Ramos (cell line): ENCODE data around the gene BGN.

Source experiments
- in situ Hi-C: fragments of 300-500 bp; cut with MboI; formaldehyde crosslinking; loops from one replicate; pipeline ENCODE4 v1.14.3; 2022; ENCODE audit warnings: low sequenced_read_pairs; ENCODE audit not compliant: unreplicated experiment

Gene BGN

GRCh38 chrX:153520287-153520917, 25.6 kb downstream of the BGN start:
- in situ Hi-C loops: loop anchor here (25.0 kb wide), 1 partner anchor 558 kb away; no protein-coding TSS in a partner anchor

GRCh38 chrX:153521034-153521433, 26.3 kb downstream of the BGN start:
- in situ Hi-C loops: loop anchor here (25.0 kb wide), 1 partner anchor 559 kb away; no protein-coding TSS in a partner anchor

GRCh38 chrX:153522259-153522658, 27.5 kb downstream of the BGN start:
- in situ Hi-C loops: loop anchor here (25.0 kb wide), 1 partner anchor 560 kb away; no protein-coding TSS in a partner anchor

GRCh38 chrX:153523269-153523668, 28.5 kb downstream of the BGN start:
- in situ Hi-C loops: loop anchor here (25.0 kb wide), 1 partner anchor 561 kb away; no protein-coding TSS in a partner anchor

- in situ Hi-C loops: loop anchor here (25.0 kb wide), 1 partner anchor 562 kb away; no protein-coding TSS in a partner anchor
Observed at GRCh38 chrX:153524234-153524633, 29.5 kb downstream of the BGN start.

- in situ Hi-C loops: no loop called here
Observed at GRCh38 chrX:153525451-153525850, 30.7 kb downstream of the BGN start.

- in situ Hi-C loops: no loop called here
Observed at GRCh38 chrX:153526042-153526441, 31.3 kb downstream of the BGN start.

- in situ Hi-C loops: no loop called here
Observed at GRCh38 chrX:153526801-153527200, 32.0 kb downstream of the BGN start.

GRCh38 chrX:153527208-153527607, 32.4 kb downstream of the BGN start:
- in situ Hi-C loops: no loop called here

GRCh38 chrX:153530411-153531129, 35.8 kb downstream of the BGN start:
- in situ Hi-C loops: no loop called here

GRCh38 chrX:153533091-153533490, 38.3 kb downstream of the BGN start:
- in situ Hi-C loops: no loop called here

GRCh38 chrX:153537080-153537479, 42.3 kb downstream of the BGN start:
- in situ Hi-C loops: no loop called here

GRCh38 chrX:153537526-153538295, 42.9 kb downstream of the BGN start:
- in situ Hi-C loops: no loop called here

GRCh38 chrX:153538424-153538823, 43.6 kb downstream of the BGN start:
- in situ Hi-C loops: no loop called here

- in situ Hi-C loops: no loop called here
Observed at GRCh38 chrX:153539171-153539978, 44.6 kb downstream of the BGN start.

GRCh38 chrX:153539979-153540358, 45.2 kb downstream of the BGN start:
- in situ Hi-C loops: loop anchor here (5.0 kb wide), 1 partner anchor 132 kb away; the partner anchor contains the start of gene PNCK

- in situ Hi-C loops: loop anchor here (5.0 kb wide), 1 partner anchor 128 kb away; the partner anchor contains the start of gene PNCK
Observed at GRCh38 chrX:153544727-153545126, 49.9 kb downstream of the BGN start.

- in situ Hi-C loops: no loop called here
Observed at GRCh38 chrX:153546386-153546785, 51.6 kb downstream of the BGN start.

GRCh38 chrX:153547195-153547594, 52.4 kb downstream of the BGN start:
- in situ Hi-C loops: no loop called here

- in situ Hi-C loops: no loop called here
Observed at GRCh38 chrX:153549231-153549630, 54.5 kb downstream of the BGN start.
